HCT116 (cell line): ENCODE data around the gene JDP2.
A peak's percentile ranks its signal among the peaks of the same experiment; 100 is the strongest.

Source experiments
- CEBPB ChIP-seq: IDR thresholded peaks from 2 replicates; pipeline ENCODE4 v1.6.1; 2012; ENCODE audit warnings: low read depth
- ELF1 ChIP-seq: IDR thresholded peaks from 2 replicates; pipeline ENCODE4 v1.6.1; 2012; ENCODE audit warnings: low read depth, borderline replicate concordance
- EZH2 ChIP-seq: fragments of 200-600 bp; sonication (generic); IDR thresholded peaks from 2 replicates; pipeline ENCODE4 v1.6.1; 2017; ENCODE audit warnings: antibody characterized with exemption, mixed run types
- EZH2phosphoT487 ChIP-seq: fragments of 200-600 bp; IDR thresholded peaks from 2 replicates; pipeline ENCODE4 v1.6.1; 2018; ENCODE audit warnings: antibody characterized with exemption, borderline replicate concordance
- FOSL1 ChIP-seq: IDR thresholded peaks from 2 replicates; pipeline ENCODE4 v1.6.1; 2012; ENCODE audit warnings: low read depth
- POLR2A ChIP-seq: IDR thresholded peaks from 2 replicates; pipeline ENCODE4 v1.7.0; 2011; ENCODE audit warnings: borderline replicate concordance; ENCODE audit not compliant: insufficient read depth, insufficient read length; ENCODE audit errors: extremely low read depth
- POLR2AphosphoS5 ChIP-seq: IDR thresholded peaks from 2 replicates; pipeline ENCODE4 v1.6.1; 2011; ENCODE audit warnings: mild to moderate bottlenecking, low read depth, low read length, moderate library complexity
- RAD21 ChIP-seq: IDR thresholded peaks from 2 replicates; pipeline ENCODE4 v1.6.1; 2012; ENCODE audit warnings: low read depth, mild to moderate bottlenecking
- TCF7L2 ChIP-seq: IDR thresholded peaks from 2 replicates; pipeline ENCODE4 v1.7.0; 2011; ENCODE audit warnings: borderline replicate concordance, inconsistent platforms; ENCODE audit not compliant: insufficient read depth, insufficient read length; ENCODE audit errors: extremely low read depth
- YY1 ChIP-seq: IDR thresholded peaks from 2 replicates; pipeline ENCODE4 v1.6.1; 2011; ENCODE audit warnings: low read length, low read depth, moderate library complexity, mild to moderate bottlenecking; ENCODE audit not compliant: insufficient replicate concordance; ENCODE audit errors: extremely low read depth
- TF ChIP-seq, protein P1 (sequence below): IDR thresholded peaks from 2 replicates; pipeline ENCODE4 v1.6.1; 2011; ENCODE audit warnings: mild to moderate bottlenecking, low read length, moderate library complexity; ENCODE audit not compliant: insufficient replicate concordance; ENCODE audit errors: extremely low read depth
- TF ChIP-seq, protein P2 (sequence below), 3 experiments: fragments of 200-600 bp in 1 of 3; sonication (generic) in 1 of 3; IDR thresholded peaks in 2 of 3; conservative IDR thresholded peaks in 1 of 3; 2 replicates each; pipeline ENCODE4 v1.5.1; 2012 to 2017; ENCODE audit warnings: low read depth in 2 of 3, low read length in 2 of 3, antibody characterized with exemption in 1 of 3, borderline replicate concordance in 1 of 3, control low read depth in 1 of 3, mild to moderate bottlenecking in 1 of 3, mixed read lengths in 1 of 3, mixed run types in 1 of 3, moderate library complexity in 1 of 3; ENCODE audit not compliant: insufficient read depth in 1 of 3
- TF ChIP-seq, protein P3 (sequence below): IDR thresholded peaks from 2 replicates; pipeline ENCODE4 v1.6.1; 2012

DNA sequence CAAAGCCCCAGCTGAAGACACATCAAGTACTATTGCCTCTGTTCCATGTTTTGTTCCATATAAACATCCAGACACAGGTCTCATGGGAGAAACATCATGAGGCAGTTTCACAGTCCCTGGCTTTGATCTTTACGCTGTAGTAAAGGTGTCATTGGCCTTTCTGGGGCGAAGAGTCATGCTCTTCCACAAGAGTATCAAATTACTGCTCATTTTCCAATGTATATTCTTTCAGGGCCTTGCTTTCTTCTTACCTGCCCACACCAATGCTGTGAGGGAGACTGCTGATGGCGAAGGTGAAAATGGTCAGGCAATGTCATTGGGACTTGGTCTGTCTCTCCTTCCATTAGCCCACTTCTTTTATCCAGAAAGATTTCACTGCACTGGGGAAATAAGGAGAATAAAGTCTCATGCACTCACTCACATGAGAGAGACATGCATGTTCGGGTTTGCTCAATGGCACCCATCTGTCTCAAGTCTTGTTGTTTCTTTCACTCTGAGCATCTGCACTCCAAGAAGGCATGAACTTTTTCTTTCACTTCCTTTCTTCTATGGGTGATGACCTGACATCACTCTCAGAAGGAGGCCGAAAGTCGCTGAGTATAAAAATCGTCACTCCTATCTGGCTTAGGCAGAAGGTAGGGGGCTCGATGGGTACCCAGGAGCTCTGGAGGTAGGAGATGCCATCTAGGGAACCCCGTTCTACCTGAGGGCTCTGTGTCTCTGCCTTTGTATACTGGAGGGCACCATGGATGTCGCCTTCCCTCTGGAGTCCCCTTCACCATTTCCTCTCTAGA lies 1.3 kb upstream of the JDP2 start:
- TF ChIP-seq, protein P1, sequence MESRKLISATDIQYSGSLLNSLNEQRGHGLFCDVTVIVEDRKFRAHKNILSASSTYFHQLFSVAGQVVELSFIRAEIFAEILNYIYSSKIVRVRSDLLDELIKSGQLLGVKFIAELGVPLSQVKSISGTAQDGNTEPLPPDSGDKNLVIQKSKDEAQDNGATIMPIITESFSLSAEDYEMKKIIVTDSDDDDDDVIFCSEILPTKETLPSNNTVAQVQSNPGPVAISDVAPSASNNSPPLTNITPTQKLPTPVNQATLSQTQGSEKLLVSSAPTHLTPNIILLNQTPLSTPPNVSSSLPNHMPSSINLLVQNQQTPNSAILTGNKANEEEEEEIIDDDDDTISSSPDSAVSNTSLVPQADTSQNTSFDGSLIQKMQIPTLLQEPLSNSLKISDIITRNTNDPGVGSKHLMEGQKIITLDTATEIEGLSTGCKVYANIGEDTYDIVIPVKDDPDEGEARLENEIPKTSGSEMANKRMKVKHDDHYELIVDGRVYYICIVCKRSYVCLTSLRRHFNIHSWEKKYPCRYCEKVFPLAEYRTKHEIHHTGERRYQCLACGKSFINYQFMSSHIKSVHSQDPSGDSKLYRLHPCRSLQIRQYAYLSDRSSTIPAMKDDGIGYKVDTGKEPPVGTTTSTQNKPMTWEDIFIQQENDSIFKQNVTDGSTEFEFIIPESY: no peak
- TF ChIP-seq TCF7L2: peak; percentile 76
- TF ChIP-seq FOSL1: no peak
- TF ChIP-seq, protein P2, sequence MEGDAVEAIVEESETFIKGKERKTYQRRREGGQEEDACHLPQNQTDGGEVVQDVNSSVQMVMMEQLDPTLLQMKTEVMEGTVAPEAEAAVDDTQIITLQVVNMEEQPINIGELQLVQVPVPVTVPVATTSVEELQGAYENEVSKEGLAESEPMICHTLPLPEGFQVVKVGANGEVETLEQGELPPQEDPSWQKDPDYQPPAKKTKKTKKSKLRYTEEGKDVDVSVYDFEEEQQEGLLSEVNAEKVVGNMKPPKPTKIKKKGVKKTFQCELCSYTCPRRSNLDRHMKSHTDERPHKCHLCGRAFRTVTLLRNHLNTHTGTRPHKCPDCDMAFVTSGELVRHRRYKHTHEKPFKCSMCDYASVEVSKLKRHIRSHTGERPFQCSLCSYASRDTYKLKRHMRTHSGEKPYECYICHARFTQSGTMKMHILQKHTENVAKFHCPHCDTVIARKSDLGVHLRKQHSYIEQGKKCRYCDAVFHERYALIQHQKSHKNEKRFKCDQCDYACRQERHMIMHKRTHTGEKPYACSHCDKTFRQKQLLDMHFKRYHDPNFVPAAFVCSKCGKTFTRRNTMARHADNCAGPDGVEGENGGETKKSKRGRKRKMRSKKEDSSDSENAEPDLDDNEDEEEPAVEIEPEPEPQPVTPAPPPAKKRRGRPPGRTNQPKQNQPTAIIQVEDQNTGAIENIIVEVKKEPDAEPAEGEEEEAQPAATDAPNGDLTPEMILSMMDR (IDR thresholded peaks at IDR 0.05 in 2 of 3, conservative IDR thresholded peaks at IDR 0.05 in 1 of 3; ENCODE audit: borderline replicate concordance in 1 of 3, insufficient read depth in 1 of 3, low read depth in 2 of 3, low read length in 2 of 3): no peak
- TF ChIP-seq EZH2: no peak
- TF ChIP-seq POLR2AphosphoS5: no peak
- no peak for TF ChIP-seq RAD21
- no peak for TF ChIP-seq POLR2A
- TF ChIP-seq, protein P3, sequence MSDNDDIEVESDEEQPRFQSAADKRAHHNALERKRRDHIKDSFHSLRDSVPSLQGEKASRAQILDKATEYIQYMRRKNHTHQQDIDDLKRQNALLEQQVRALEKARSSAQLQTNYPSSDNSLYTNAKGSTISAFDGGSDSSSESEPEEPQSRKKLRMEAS: no peak
- TF ChIP-seq YY1: no peak
- no peak for TF ChIP-seq ELF1
- no peak for TF ChIP-seq CEBPB
- TF ChIP-seq EZH2phosphoT487: no peak
